ENCODE results near the gene PTEN.

GRCh38 chr10:87945984-87946383 is 82.6 kb downstream of the PTEN start:
- TF ChIP-seq, protein P1, sequence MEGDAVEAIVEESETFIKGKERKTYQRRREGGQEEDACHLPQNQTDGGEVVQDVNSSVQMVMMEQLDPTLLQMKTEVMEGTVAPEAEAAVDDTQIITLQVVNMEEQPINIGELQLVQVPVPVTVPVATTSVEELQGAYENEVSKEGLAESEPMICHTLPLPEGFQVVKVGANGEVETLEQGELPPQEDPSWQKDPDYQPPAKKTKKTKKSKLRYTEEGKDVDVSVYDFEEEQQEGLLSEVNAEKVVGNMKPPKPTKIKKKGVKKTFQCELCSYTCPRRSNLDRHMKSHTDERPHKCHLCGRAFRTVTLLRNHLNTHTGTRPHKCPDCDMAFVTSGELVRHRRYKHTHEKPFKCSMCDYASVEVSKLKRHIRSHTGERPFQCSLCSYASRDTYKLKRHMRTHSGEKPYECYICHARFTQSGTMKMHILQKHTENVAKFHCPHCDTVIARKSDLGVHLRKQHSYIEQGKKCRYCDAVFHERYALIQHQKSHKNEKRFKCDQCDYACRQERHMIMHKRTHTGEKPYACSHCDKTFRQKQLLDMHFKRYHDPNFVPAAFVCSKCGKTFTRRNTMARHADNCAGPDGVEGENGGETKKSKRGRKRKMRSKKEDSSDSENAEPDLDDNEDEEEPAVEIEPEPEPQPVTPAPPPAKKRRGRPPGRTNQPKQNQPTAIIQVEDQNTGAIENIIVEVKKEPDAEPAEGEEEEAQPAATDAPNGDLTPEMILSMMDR (IDR thresholded peaks at IDR 0.05; ENCODE audit: low read length) = no peak
- TF ChIP-seq EZH2 (IDR thresholded peaks at IDR 0.05; ENCODE audit: borderline replicate concordance, low read length) = no peak

Data from OCI-LY1 (cell line).